NAMALWA (cell line): ENCODE data around the gene MRPL50.

Experiments used
- DNase-seq: peaks from one replicate; pipeline ENCODE4 v3.0.0-alpha.2; 2015; ENCODE audit warnings: low spot score

Gene MRPL50

GRCh38 chr9:101375546-101375945 is 22.9 kb downstream of the MRPL50 start:
- no peak for DNase-seq

- no peak for DNase-seq
These were observed 25.9 kb downstream of the MRPL50 start for GRCh38 chr9:101372327-101373118.

GRCh38 chr9:101371813-101372212 is 26.6 kb downstream of the MRPL50 start:
- no peak for DNase-seq

GRCh38 chr9:101369884-101370531 is 28.4 kb downstream of the MRPL50 start:
- DNase-seq: no peak

GRCh38 chr9:101369286-101369685 is 29.1 kb downstream of the MRPL50 start:
- no peak for DNase-seq

GRCh38 chr9:101367323-101367722 is 31.1 kb downstream of the MRPL50 start:
- no peak for DNase-seq

GRCh38 chr9:101366038-101366756 is 32.2 kb downstream of the MRPL50 start:
- no peak for DNase-seq

- DNase-seq: no peak
These were observed 33.2 kb downstream of the MRPL50 start for GRCh38 chr9:101365181-101365580.

GRCh38 chr9:101362450-101362849 is 36.0 kb downstream of the MRPL50 start:
- DNase-seq: no peak

- DNase-seq: no peak
These were observed 37.8 kb downstream of the MRPL50 start for GRCh38 chr9:101360647-101361046.

- DNase-seq: no peak
These were observed 38.7 kb downstream of the MRPL50 start for GRCh38 chr9:101359679-101360078.

GRCh38 chr9:101356619-101357018 is 41.8 kb downstream of the MRPL50 start:
- DNase-seq: no peak

- no peak for DNase-seq
These were observed 43.4 kb downstream of the MRPL50 start for GRCh38 chr9:101354765-101355708.

- DNase-seq: no peak
These were observed 44.2 kb downstream of the MRPL50 start for GRCh38 chr9:101354143-101354764.

- no peak for DNase-seq
These were observed 44.7 kb downstream of the MRPL50 start for GRCh38 chr9:101353683-101354082.

- DNase-seq: no peak
These were observed 45.4 kb downstream of the MRPL50 start for GRCh38 chr9:101352892-101353463.

GRCh38 chr9:101350285-101350684 is 48.1 kb downstream of the MRPL50 start:
- DNase-seq: no peak

- no peak for DNase-seq
These were observed 55.8 kb downstream of the MRPL50 start for GRCh38 chr9:101342595-101342994.

GRCh38 chr9:101341958-101342357 is 56.5 kb downstream of the MRPL50 start:
- DNase-seq: no peak
